ENCODE data around the gene CELA1.

- TF ChIP-seq TAF1 (IDR thresholded peaks at IDR 0.05; ENCODE audit: borderline replicate concordance, insufficient read depth, low read length) (no peak), POLR2AphosphoS5 (IDR thresholded peaks at IDR 0.05; ENCODE audit: low read depth, low read length) (no peak)
Measured at GRCh38 chr12:51365276-51365675, 18.8 kb upstream of the CELA1 start.
